Ishikawa (cell line): ENCODE data around the gene PDE4D.

Experiments
- CEBPB ChIP-seq: IDR thresholded peaks from 2 replicates; pipeline ENCODE4 v1.6.1; 2012
- EP300 ChIP-seq: IDR thresholded peaks from 2 replicates; pipeline ENCODE4 v1.6.1; 2012; ENCODE audit warnings: borderline replicate concordance
- FOXM1 ChIP-seq: IDR thresholded peaks from 2 replicates; pipeline ENCODE4 v1.6.1; 2012; ENCODE audit warnings: low read depth, borderline replicate concordance
- MAX ChIP-seq: IDR thresholded peaks from 2 replicates; pipeline ENCODE4 v1.6.1; 2012
- NFIC ChIP-seq: IDR thresholded peaks from 2 replicates; pipeline ENCODE4 v1.6.1; 2012
- RAD21 ChIP-seq: IDR thresholded peaks from 2 replicates; pipeline ENCODE4 v1.6.1; 2012; ENCODE audit warnings: low read depth
- TCF12 ChIP-seq: IDR thresholded peaks from 2 replicates; pipeline ENCODE4 v1.6.1; 2012; ENCODE audit warnings: low read depth
- TEAD4 ChIP-seq: IDR thresholded peaks from 2 replicates; pipeline ENCODE4 v1.6.1; 2012
- YY1 ChIP-seq: IDR thresholded peaks from 2 replicates; pipeline ENCODE4 v1.6.1; 2012; ENCODE audit warnings: low read depth
- ZBTB7A ChIP-seq: IDR thresholded peaks from 2 replicates; pipeline ENCODE4 v1.6.1; 2012; ENCODE audit warnings: low read depth
- TF ChIP-seq, protein P1 (sequence below): IDR thresholded peaks from 2 replicates; pipeline ENCODE4 v1.6.1; 2012
- TF ChIP-seq, protein P2 (sequence below): IDR thresholded peaks from 2 replicates; pipeline ENCODE4 v1.6.1; 2012; ENCODE audit warnings: low read depth, mild to moderate bottlenecking

GRCh38 chr5:59713498-59713844 lies 180.1 kb downstream of the PDE4D start:
- TF ChIP-seq, protein P1, sequence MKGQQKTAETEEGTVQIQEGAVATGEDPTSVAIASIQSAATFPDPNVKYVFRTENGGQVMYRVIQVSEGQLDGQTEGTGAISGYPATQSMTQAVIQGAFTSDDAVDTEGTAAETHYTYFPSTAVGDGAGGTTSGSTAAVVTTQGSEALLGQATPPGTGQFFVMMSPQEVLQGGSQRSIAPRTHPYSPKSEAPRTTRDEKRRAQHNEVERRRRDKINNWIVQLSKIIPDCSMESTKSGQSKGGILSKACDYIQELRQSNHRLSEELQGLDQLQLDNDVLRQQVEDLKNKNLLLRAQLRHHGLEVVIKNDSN, result no peak
- TF ChIP-seq ZBTB7A (no peak), CEBPB (no peak), NFIC (no peak), RAD21 (no peak), FOXM1 (no peak), TEAD4 (no peak), MAX (no peak), EP300 (no peak), TCF12 (no peak), YY1 (no peak)
- TF ChIP-seq, protein P2, sequence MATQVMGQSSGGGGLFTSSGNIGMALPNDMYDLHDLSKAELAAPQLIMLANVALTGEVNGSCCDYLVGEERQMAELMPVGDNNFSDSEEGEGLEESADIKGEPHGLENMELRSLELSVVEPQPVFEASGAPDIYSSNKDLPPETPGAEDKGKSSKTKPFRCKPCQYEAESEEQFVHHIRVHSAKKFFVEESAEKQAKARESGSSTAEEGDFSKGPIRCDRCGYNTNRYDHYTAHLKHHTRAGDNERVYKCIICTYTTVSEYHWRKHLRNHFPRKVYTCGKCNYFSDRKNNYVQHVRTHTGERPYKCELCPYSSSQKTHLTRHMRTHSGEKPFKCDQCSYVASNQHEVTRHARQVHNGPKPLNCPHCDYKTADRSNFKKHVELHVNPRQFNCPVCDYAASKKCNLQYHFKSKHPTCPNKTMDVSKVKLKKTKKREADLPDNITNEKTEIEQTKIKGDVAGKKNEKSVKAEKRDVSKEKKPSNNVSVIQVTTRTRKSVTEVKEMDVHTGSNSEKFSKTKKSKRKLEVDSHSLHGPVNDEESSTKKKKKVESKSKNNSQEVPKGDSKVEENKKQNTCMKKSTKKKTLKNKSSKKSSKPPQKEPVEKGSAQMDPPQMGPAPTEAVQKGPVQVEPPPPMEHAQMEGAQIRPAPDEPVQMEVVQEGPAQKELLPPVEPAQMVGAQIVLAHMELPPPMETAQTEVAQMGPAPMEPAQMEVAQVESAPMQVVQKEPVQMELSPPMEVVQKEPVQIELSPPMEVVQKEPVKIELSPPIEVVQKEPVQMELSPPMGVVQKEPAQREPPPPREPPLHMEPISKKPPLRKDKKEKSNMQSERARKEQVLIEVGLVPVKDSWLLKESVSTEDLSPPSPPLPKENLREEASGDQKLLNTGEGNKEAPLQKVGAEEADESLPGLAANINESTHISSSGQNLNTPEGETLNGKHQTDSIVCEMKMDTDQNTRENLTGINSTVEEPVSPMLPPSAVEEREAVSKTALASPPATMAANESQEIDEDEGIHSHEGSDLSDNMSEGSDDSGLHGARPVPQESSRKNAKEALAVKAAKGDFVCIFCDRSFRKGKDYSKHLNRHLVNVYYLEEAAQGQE, result no peak
